Fibroblast of the conjunctiva (primary cell): ENCODE results near the gene IL17RD.

ENCODE experiments used
- DNase-seq: peaks from one replicate; pipeline ENCODE4 v3.0.0-alpha.2; 2010; ENCODE audit warnings: low read depth

IL17RD gene

GRCh38 chr3:57158813-57159738 lies 6.1 kb downstream of the IL17RD start:
- DNase-seq: no peak

GRCh38 chr3:57158325-57158724 lies 6.8 kb downstream of the IL17RD start:
- no peak for DNase-seq

GRCh38 chr3:57157545-57157944 lies 7.6 kb downstream of the IL17RD start:
- DNase-seq: no peak

GRCh38 chr3:57155310-57155643 lies 9.9 kb downstream of the IL17RD start:
- no peak for DNase-seq

- DNase-seq: no peak
Measured at GRCh38 chr3:57154470-57155309, 10.5 kb downstream of the IL17RD start.

- no peak for DNase-seq
Measured at GRCh38 chr3:57152151-57153143, 12.7 kb downstream of the IL17RD start.

- DNase-seq: no peak
Measured at GRCh38 chr3:57151749-57152148, 13.4 kb downstream of the IL17RD start.

- DNase-seq: no peak
Measured at GRCh38 chr3:57151021-57151449, 14.1 kb downstream of the IL17RD start.

GRCh38 chr3:57150113-57150581 lies 15.0 kb downstream of the IL17RD start:
- DNase-seq: no peak

- DNase-seq: no peak
Measured at GRCh38 chr3:57147071-57147470, 18.1 kb downstream of the IL17RD start.

- DNase-seq: no peak
Measured at GRCh38 chr3:57145852-57146251, 19.3 kb downstream of the IL17RD start.

GRCh38 chr3:57144952-57145351 lies 20.2 kb downstream of the IL17RD start:
- DNase-seq: no peak

- DNase-seq: no peak
Measured at GRCh38 chr3:57143886-57144459, 21.2 kb downstream of the IL17RD start.

- DNase-seq: no peak
Measured at GRCh38 chr3:57142411-57142723, 22.8 kb downstream of the IL17RD start.

GRCh38 chr3:57141719-57142410 lies 23.3 kb downstream of the IL17RD start:
- no peak for DNase-seq

- DNase-seq: no peak
Measured at GRCh38 chr3:57140894-57141293, 24.3 kb downstream of the IL17RD start.

GRCh38 chr3:57135964-57136719 lies 29.0 kb downstream of the IL17RD start:
- no peak for DNase-seq

- no peak for DNase-seq
Measured at GRCh38 chr3:57133157-57133556, 32.0 kb downstream of the IL17RD start.

GRCh38 chr3:57132674-57133073 lies 32.5 kb downstream of the IL17RD start:
- no peak for DNase-seq

- DNase-seq: no peak
Measured at GRCh38 chr3:57131210-57131588, 34.0 kb downstream of the IL17RD start.
